ENCODE results near the gene OR1D5.

DNA sequence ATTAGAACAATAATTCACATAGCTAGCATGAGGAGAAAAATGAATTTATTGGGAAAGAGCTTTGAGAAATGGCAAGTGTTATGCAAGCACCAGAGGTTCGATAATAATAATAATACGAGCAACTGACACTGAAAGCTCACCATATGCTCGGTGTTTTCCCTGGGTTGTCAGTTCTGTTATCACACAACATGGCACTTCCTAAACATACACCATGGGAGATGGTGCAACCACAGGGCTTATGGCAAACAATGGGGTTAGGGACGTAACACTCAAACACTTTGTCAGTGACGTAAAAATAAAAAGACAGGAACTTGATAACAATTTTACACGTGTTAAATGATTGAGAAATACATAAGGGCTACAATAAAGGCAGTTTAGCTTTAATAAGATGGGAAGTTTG, 23.7 kb downstream of the OR1D5 start:
- TF ChIP-seq ZFX (IDR thresholded peaks at IDR 0.05; ENCODE audit: borderline replicate concordance): no peak
- TF ChIP-seq, protein P1, sequence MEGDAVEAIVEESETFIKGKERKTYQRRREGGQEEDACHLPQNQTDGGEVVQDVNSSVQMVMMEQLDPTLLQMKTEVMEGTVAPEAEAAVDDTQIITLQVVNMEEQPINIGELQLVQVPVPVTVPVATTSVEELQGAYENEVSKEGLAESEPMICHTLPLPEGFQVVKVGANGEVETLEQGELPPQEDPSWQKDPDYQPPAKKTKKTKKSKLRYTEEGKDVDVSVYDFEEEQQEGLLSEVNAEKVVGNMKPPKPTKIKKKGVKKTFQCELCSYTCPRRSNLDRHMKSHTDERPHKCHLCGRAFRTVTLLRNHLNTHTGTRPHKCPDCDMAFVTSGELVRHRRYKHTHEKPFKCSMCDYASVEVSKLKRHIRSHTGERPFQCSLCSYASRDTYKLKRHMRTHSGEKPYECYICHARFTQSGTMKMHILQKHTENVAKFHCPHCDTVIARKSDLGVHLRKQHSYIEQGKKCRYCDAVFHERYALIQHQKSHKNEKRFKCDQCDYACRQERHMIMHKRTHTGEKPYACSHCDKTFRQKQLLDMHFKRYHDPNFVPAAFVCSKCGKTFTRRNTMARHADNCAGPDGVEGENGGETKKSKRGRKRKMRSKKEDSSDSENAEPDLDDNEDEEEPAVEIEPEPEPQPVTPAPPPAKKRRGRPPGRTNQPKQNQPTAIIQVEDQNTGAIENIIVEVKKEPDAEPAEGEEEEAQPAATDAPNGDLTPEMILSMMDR (IDR thresholded peaks at IDR 0.05): no peak
